GM21786 (cell line): ENCODE measurements around the gene ADAMTS17.
A peak's percentile ranks its signal among the peaks of the same experiment; 100 is the strongest.
"Not testable (repeated sequence)": the region's sequence is repeated elsewhere in the genome, so short reads cannot be mapped to it uniquely, and the experiment has no call there.

Source experiments
- ATAC-seq: cut with Tn5 transposase; IDR thresholded peaks from one replicate; pipeline ENCODE4 v1.9.1; 2021; ENCODE audit not compliant: unreplicated experiment

ADAMTS17 gene

GRCh38 chr15:100339999-100340398 is 1.8 kb downstream of the ADAMTS17 start:
- no peak for ATAC-seq

DNA sequence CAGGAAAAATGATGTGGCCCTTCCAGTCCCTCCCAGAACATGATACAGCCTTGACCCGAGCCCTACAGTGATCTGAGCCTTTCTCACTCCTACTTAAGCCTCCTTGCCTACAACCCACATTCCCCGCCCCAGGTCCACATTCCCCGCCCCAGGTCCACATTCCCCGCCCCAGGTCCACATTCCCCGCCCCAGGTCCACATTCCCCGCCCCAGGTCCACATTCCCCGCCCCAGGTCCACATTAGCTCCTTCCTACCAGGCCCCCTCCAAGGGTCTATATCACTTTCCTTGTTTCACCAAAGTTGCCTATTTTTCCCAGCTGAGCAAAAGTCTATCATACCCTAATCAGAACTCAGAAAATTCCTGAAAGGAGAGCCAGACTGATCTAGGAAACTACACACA is 2.3 kb downstream of the ADAMTS17 start:
- ATAC-seq, result not testable (repeated sequence)

- ATAC-seq, result peak; percentile 40
Measured at GRCh38 chr15:100338971-100339444, 2.8 kb downstream of the ADAMTS17 start.

DNA sequence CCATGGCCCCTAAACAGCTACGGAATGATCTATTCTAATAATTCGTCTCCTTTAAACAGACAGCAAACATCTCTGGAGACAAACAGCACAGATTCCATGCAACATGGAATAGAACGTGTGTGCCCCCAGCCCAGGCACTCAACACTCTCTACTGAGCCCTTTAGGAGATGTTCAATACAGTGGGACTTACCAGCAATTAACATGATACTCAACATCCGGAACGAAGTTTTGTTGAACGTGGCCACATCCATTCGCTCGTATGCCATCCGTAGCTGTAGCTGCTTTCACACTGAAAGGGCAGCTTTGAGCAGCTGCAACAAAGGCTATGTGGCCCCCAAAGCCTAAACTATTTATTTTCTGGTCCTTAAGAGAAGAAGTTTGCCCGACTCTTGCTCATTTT is 3.5 kb downstream of the ADAMTS17 start:
- no peak for ATAC-seq

- ATAC-seq, result no peak
Measured at GRCh38 chr15:100337096-100338044, 4.4 kb downstream of the ADAMTS17 start.

DNA sequence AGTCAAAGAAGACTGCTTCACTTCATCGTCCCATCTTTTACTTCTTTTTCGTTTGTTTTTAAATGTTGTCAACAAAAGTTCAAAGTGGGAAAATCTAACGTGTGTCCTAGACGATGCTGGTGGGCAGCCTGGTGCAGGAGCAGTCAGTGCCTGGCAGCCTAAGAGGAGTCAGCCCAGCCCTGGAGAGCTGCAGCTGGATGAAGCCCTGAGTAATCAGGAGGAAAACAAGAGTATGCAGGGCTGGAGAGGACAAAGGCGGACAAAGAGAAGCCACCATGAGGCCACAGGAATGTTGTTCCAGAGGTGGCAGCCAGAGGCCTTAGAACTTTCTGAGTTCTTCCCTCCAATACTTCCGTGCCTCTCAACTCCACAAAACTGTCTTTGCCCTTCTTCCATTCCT is 5.7 kb downstream of the ADAMTS17 start:
- ATAC-seq, result no peak

GRCh38 chr15:100335335-100335999 is 6.3 kb downstream of the ADAMTS17 start:
- ATAC-seq, result no peak

DNA sequence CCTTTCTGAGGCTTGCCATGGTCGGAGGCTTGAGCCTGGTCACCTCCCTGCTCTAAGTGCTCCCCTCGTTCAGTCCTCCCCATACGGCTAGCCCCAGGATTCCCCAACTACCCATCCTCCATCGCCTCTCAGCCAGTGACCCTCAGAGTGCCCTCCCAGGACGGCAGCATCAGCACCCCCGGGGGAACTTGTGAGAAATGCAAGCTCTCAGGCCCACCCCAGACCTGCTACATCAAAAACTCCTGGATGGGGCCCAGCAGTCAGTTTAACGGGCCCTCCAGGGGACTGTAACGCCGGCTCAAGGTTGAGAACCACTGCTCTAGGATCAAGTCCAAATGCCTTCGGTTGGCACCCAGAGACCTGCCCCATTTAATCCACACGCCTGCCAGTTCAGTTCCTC is 6.9 kb downstream of the ADAMTS17 start:
- ATAC-seq, result no peak

GRCh38 chr15:100334456-100334855 is 7.3 kb downstream of the ADAMTS17 start:
- ATAC-seq, result no peak

DNA sequence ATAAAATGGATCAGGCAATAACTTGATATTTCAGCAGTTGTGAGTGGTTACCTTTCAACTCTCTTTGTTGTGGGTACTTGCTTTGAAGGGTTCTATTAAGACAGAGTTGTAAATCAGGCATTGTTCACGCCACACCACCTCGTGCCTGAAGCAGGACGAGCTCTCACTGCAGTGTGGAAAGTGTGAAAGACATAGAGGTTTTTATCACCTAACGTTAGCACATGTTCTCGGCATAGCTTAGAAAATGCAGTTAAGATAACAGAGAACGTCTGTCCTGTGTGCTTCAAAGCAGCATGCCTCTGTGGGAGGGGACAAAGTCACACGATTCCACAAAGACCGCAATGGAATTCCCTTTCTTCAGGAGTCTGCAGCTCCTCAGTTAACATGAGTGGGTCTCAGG is 7.8 kb downstream of the ADAMTS17 start:
- no peak for ATAC-seq

GRCh38 chr15:100333236-100333635 is 8.5 kb downstream of the ADAMTS17 start:
- no peak for ATAC-seq

DNA sequence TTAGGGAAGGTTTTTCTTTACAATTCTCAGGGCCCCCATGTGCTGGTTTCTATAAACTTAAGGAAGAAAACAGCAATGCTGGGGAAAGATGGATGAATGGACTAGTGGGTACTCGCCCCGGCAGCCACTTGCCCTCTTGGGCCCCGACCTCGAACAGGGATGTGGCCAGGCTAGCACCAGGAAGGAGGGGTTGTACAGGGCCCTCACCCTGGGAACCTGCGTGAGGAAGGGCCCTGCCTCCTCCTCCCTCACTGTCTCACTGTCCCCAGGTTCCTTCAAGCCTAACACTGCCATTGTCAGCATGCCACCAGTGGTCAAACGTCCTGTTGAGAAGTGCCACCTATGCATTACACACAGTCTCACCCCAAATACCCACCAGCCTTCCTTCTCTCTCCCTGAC is 9.1 kb downstream of the ADAMTS17 start:
- no peak for ATAC-seq

GRCh38 chr15:100332231-100332630 is 9.5 kb downstream of the ADAMTS17 start:
- no peak for ATAC-seq

- no peak for ATAC-seq
Measured at GRCh38 chr15:100330629-100331215, 11.1 kb downstream of the ADAMTS17 start.

GRCh38 chr15:100330221-100330620 is 11.6 kb downstream of the ADAMTS17 start:
- no peak for ATAC-seq

- ATAC-seq, result no peak
Measured at GRCh38 chr15:100328796-100329195, 13.0 kb downstream of the ADAMTS17 start.

DNA sequence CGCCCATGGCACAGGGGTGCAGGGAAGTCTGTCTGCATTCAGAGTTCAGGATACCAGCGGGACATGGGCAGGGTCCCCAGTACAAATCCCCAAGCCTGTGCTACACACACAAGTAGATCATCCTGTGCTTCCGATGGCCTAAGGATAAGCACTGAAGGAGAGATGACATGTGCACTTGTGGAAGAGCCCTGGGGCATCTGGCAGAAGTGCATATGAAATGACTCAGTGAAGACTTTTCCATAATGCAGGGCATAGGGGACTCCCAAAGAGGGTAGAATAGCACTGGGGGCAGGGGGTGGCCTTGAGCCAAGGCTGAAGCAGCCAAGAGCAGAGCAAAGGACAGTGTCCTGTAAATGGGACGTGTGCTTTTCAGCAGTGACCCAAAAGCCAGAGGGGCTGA is 22.9 kb downstream of the ADAMTS17 start:
- no peak for ATAC-seq

GRCh38 chr15:100314809-100315400 is 26.9 kb downstream of the ADAMTS17 start:
- ATAC-seq, result no peak

DNA sequence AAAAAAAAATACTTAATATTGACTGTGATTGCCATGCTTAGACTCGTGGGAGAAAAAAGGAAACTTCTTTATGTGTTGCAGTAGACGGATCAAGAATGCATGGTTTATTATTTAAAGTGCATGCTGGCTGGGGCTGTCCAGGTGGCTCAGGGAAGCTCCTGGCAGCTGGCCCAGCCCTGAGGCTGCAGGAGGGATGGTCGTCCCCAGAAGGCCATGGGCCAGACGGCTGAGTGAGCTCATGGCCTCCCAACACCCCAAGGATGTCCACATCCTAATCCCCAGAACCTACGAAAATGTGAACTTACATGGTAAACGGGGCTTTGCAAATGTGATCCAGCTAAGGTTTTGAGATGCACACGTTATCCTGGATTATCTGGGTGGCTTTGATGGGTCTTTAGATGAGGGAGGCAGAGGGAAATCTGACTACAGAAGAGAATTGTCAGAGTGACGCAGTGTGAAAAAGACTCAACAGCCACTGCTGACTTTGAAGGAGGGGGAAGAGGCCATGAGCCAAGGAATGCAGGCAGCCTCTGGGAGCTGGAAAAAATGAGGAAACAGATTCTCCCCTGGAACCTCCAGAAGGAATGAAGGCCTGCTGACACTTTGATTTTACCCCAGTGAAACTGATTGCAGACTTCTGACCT is 29.8 kb downstream of the ADAMTS17 start:
- no peak for ATAC-seq

DNA sequence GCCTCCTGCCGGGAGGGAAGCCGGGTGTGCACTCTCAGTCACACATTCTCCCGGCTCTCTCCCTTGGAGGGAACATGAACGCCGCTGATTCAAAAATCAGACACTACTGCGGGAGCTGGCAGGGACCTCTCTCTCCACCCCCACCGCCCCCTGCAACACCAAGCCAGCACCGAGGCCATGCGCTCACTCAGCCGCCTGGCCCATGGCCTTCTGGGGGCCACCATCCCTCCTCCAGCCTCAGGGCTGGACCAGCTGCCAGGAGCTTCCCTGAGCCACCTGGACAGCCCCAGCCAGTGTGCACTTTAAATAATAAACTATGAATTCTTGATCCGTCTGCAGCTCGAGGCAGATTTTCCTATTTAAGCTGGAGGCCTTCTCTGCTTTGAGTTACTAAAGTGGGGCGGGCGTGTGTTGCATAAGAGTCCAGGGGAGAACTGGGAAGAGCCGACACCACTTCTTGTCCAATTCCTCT is 30.6 kb downstream of the ADAMTS17 start:
- no peak for ATAC-seq
